Skeletal muscle tissue (tissue), 4 donors: Measurements from ENCODE around the gene NRXN2. TPM values are rescaled to one million over a fixed set of nuclear protein-coding genes. Genes with fewer than 3 reads are reported as not detected.

ENCODE experiments used
- H3K27ac ChIP-seq: one replicate; pipeline ENCODE4 v1.7.0; 2013; ENCODE audit warnings: mild to moderate bottlenecking, low read depth, low read length, inconsistent platforms
- H3K27me3 ChIP-seq, 3 donors: one replicate each; pipeline ENCODE4 v1.7.0; 2013; ENCODE audit warnings: low read length in 3 of 3; ENCODE audit not compliant: control insufficient read depth in 3 of 3, insufficient read depth in 3 of 3
- H3K36me3 ChIP-seq, 3 donors: one replicate each; pipeline ENCODE4 v1.7.0; 2013; ENCODE audit warnings: low read length in 3 of 3; ENCODE audit not compliant: control insufficient read depth in 3 of 3, insufficient read depth in 3 of 3
- H3K4me1 ChIP-seq, 3 donors: one replicate each; pipeline ENCODE4 v1.7.0; 2013; ENCODE audit warnings: low read length in 3 of 3, mild to moderate bottlenecking in 3 of 3; ENCODE audit not compliant: control insufficient read depth in 3 of 3, insufficient read depth in 3 of 3
- H3K4me3 ChIP-seq, 3 donors: one replicate each; pipeline ENCODE4 v1.7.0; 2013; ENCODE audit warnings: low read length in 3 of 3
- H3K9ac ChIP-seq, 3 donors: one replicate each; pipeline ENCODE4 v1.7.0; 2013; ENCODE audit warnings: low read length in 3 of 3, mild to moderate bottlenecking in 3 of 3, moderate library complexity in 2 of 3, low read depth in 1 of 3
- H3K9me3 ChIP-seq, 3 donors: one replicate each; pipeline ENCODE4 v1.7.0; 2013; ENCODE audit warnings: low read length in 3 of 3; ENCODE audit not compliant: control insufficient read depth in 3 of 3
- total RNA-seq: library from RNA; depleted of rRNA; stranded (reverse); fragments of >200 nt; gene quantifications from one replicate; pipeline ENCODE4 v1.2.3, GENCODE V29; 2014
- donor health status: Osteomylitis.

The NRXN2 gene
- total RNA-seq, 1 donor from 2014 or later = 9.4 TPM

- Histone ChIP-seq H3K27me3 (peaks cover 51 to 65% (median 62%) of the 10 kb centered on the region in 3 donors), H3K4me1 (peaks cover 0 to 2% (median 0%) of the 10 kb centered on the region in 3 donors), H3K27ac (no peak overlapping the region), H3K9me3 (no peaks in the 10 kb centered on the region), H3K4me3 (no peak overlapping the region), H3K9ac (no peak overlapping the region), H3K36me3 (no peaks in the 10 kb centered on the region)
These were observed 84.2 kb downstream of the NRXN2 start for GRCh38 chr11:64638829-64639228.

GRCh38 chr11:64638018-64638665, 84.9 kb downstream of the NRXN2 start:
- Histone ChIP-seq H3K9me3 (no peaks in the 10 kb centered on the region), H3K4me3 (no peak overlapping the region), H3K27me3 (peaks cover 51 to 65% (median 64%) of the 10 kb centered on the region in 3 donors), H3K27ac (no peak overlapping the region), H3K4me1 (peaks cover 0 to 2% (median 0%) of the 10 kb centered on the region in 3 donors), H3K9ac (no peak overlapping the region), H3K36me3 (no peaks in the 10 kb centered on the region)

DNA sequence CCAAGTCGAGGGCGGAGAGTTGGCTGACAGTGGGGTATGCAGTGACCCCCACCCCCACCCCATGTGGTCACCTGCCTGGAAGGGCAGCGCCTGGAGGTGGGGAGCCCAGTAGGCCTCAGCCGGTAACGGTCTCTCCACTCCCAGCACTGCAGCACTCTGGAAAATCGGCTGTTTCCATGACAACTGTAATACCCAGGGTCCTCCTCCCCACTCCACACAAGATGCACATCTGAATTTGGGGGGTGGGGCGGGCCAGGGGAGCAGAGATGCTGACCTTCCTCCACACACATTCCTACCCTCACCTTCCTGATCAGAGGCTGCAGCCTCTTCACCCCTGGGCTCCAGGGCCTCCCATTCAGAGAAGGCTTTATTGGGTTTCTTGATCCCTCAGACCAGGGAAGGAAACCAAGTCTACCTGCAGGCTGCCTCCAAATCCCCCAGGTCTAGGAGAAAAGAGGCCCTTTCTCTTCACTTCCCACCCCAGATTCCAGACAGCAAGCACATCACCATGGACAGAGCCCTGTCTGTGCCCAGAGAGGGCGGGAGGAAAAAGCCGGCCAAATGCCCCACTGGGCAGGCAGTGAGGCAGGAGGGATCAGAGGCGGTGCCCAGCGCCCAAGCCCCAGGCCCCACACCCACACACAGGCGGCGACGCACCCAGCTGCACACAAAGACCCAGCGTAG, 85.5 kb downstream of the NRXN2 start:
- H3K9ac ChIP-seq = no peak overlapping the region
- H3K4me3 ChIP-seq = no peak overlapping the region
- no peaks in the 10 kb centered on the region for H3K9me3 ChIP-seq
- no peak overlapping the region for H3K27ac ChIP-seq
- H3K27me3 ChIP-seq = peaks cover 51 to 72% (median 61%) of the 10 kb centered on the region in 3 donors
- peaks cover 0 to 2% (median 0%) of the 10 kb centered on the region in 3 donors for H3K4me1 ChIP-seq
- no peaks in the 10 kb centered on the region for H3K36me3 ChIP-seq

DNA sequence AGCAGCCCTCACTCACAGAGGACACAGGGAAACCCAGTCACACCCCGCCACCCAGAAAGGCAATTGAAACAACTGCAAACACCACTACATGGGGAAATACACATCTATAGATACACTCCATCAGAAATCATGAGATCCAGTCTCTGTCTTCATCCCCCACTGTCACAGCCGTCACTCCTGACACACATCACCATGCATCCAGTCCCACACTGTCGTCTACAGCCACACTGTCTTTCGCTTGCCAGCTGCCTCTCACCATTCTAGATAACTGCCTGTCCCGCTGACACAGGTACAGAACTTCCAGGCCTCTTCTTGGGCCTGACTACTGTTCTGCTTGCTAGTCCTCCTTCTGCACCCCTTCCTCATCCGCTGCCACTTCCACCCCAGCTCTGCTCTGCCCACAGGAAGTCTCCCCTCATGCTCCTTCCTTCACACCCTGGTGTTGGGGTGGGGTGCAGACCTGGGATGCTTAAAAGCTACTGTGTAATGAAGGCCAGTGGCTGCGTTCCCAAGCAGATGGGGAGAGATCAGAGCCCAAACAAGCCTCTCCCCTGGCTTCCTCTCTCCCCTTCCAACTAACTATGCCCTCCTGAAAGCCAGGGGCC, 89.3 kb downstream of the NRXN2 start:
- peaks cover 0 to 2% (median 0%) of the 10 kb centered on the region in 3 donors for H3K4me1 ChIP-seq
- peaks cover 14 to 63% (median 44%) of the 10 kb centered on the region in 3 donors for H3K27me3 ChIP-seq
- no peak overlapping the region for H3K9ac ChIP-seq
- no peak overlapping the region for H3K27ac ChIP-seq
- H3K36me3 ChIP-seq = peaks cover 0 to 2% (median 0%) of the 10 kb centered on the region in 3 donors
- H3K4me3 ChIP-seq = no peak overlapping the region
- no peaks in the 10 kb centered on the region for H3K9me3 ChIP-seq

GRCh38 chr11:64632654-64633053, 90.3 kb downstream of the NRXN2 start:
- Histone ChIP-seq H3K9ac (no peak overlapping the region), H3K4me1 (no peaks in the 10 kb centered on the region), H3K36me3 (peaks cover 0 to 5% (median 0%) of the 10 kb centered on the region in 3 donors), H3K27me3 (peaks cover 11 to 53% (median 36%) of the 10 kb centered on the region in 3 donors), H3K9me3 (no peaks in the 10 kb centered on the region), H3K4me3 (no peak overlapping the region), H3K27ac (no peak overlapping the region)

DNA sequence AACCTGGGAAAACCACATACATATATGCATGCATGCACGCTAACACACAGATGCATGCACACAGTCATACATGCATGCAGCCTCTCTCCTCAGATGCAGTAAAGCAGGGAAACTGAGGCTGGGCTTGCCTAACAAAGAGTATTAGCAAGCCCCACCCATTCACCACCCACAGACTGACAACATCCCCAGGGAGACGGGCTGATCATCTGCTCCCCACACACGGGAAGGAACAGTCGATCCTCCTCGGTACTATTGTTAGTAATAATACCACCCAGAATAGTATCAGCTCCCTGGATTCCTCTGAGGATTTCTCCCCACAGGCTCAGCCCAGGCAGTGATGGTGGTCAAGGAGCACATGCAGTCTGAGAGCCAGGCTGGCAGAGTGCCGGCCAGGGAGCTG, 90.8 kb downstream of the NRXN2 start:
- H3K4me3 ChIP-seq = no peak overlapping the region
- H3K9ac ChIP-seq = no peak overlapping the region
- peaks cover 7 to 50% (median 32%) of the 10 kb centered on the region in 3 donors for H3K27me3 ChIP-seq
- H3K27ac ChIP-seq = no peak overlapping the region
- no peaks in the 10 kb centered on the region for H3K9me3 ChIP-seq
- no peaks in the 10 kb centered on the region for H3K4me1 ChIP-seq
- H3K36me3 ChIP-seq = peaks cover 0 to 5% (median 0%) of the 10 kb centered on the region in 3 donors

- Histone ChIP-seq H3K4me3 (no peak overlapping the region), H3K27me3 (peaks cover 2 to 45% (median 26%) of the 10 kb centered on the region in 3 donors), H3K9me3 (no peaks in the 10 kb centered on the region), H3K9ac (no peak overlapping the region), H3K27ac (no peak overlapping the region), H3K36me3 (peaks cover 0 to 5% (median 0%) of the 10 kb centered on the region in 3 donors), H3K4me1 (no peaks in the 10 kb centered on the region)
These were observed 91.3 kb downstream of the NRXN2 start for GRCh38 chr11:64631675-64632074.

DNA sequence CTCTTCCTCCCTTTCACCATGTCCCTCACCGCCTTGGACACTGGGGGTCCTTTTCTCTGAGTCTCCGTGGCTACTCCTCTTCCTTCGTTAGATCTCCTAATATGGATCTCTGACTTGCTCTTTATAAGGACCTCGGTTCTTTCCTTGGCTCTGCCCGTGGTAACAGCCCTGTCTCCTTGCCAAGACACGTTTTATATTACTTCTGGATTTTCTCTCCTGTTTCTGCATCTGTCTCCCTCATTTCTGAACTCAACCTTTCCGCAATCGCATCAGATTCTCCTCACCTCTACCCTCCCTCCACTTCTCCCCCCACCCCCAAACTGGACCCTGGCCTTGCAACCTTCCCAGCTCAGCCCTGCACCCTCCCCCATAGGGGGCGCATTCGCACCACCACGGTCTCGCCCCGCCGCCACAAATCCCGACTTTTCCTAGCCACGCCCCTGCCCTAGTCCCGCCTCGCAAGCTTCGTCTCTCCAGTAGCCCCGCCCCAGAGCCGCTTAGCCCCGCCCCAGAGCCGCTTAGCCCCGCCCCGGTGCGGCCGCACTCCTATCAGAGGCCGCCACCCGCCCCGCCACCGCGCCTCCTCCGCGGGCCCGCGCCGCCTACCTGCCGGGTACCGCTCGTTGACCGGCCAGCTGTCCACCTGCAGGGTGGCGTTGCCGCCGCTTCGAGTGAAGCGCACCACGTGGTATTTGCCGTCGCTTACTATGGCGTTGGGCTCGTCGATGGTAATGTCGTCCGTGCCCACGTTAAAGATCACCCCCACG, 93.0 kb downstream of the NRXN2 start:
- no peak overlapping the region for H3K27ac ChIP-seq

GRCh38 chr11:64629103-64629502, 93.9 kb downstream of the NRXN2 start:
- no peak overlapping the region for H3K27ac ChIP-seq
- H3K4me3 ChIP-seq = no peak overlapping the region
- no peaks in the 10 kb centered on the region for H3K4me1 ChIP-seq
- H3K9me3 ChIP-seq = no peaks in the 10 kb centered on the region
- H3K36me3 ChIP-seq = peaks cover 0 to 5% (median 0%) of the 10 kb centered on the region in 3 donors
- H3K27me3 ChIP-seq = peaks cover 0 to 31% (median 11%) of the 10 kb centered on the region in 3 donors
- H3K9ac ChIP-seq = no peak overlapping the region

More for the DNA sequence above, 93.0 kb downstream of the NRXN2 start:
- peaks cover 0 to 5% (median 0%) of the 10 kb centered on the region in 3 donors for H3K36me3 ChIP-seq
- H3K4me3 ChIP-seq = no peak overlapping the region
- peaks cover 0 to 38% (median 19%) of the 10 kb centered on the region in 3 donors for H3K27me3 ChIP-seq
- no peaks in the 10 kb centered on the region for H3K9me3 ChIP-seq
- no peaks in the 10 kb centered on the region for H3K4me1 ChIP-seq
- no peak overlapping the region for H3K9ac ChIP-seq
